HG02759 (cell line): ENCODE measurements around the gene PRKCZ.
A peak's percentile ranks its signal among the peaks of the same experiment; 100 is the strongest.

Experiments
- ATAC-seq: cut with Tn5 transposase; IDR thresholded peaks from one replicate; pipeline ENCODE4 v1.9.1; 2021; ENCODE audit warnings: mild to moderate bottlenecking, moderate library complexity; ENCODE audit not compliant: unreplicated experiment

Gene PRKCZ

GRCh38 chr1:2049718-2050431 lies at the start of gene PRKCZ:
Gene PRKCZ, plus strand, starts transcription at chr1:2050411. Its CDS starts 220 bp downstream, at chr1:2050631.
- ATAC-seq, result peak; percentile 69

GRCh38 chr1:2000432-2000831 lies 49.8 kb upstream of the PRKCZ start:
- ATAC-seq, result no peak

GRCh38 chr1:2000850-2001249 lies 49.4 kb upstream of the PRKCZ start:
- ATAC-seq, result no peak

- no peak for ATAC-seq
Observed at GRCh38 chr1:2001773-2002411, 48.3 kb upstream of the PRKCZ start.

GRCh38 chr1:2003541-2004131 lies 46.6 kb upstream of the PRKCZ start, which contains the start of gene CFAP74:
Gene CFAP74, minus strand, starts transcription at chr1:2003786. Its CDS starts 12,830 bp downstream, at chr1:1990956.
- no peak for ATAC-seq

- no peak for ATAC-seq
Observed at GRCh38 chr1:2004856-2005255, 45.4 kb upstream of the PRKCZ start.

- ATAC-seq, result no peak
Observed at GRCh38 chr1:2009101-2010053, 40.8 kb upstream of the PRKCZ start.

GRCh38 chr1:2014181-2014580 lies 36.0 kb upstream of the PRKCZ start:
- ATAC-seq, result no peak

- ATAC-seq, result no peak
Observed at GRCh38 chr1:2014741-2015735, 35.2 kb upstream of the PRKCZ start.

GRCh38 chr1:2016123-2016522 lies 34.1 kb upstream of the PRKCZ start:
- no peak for ATAC-seq

GRCh38 chr1:2018217-2019171 lies 31.7 kb upstream of the PRKCZ start:
- no peak for ATAC-seq

GRCh38 chr1:2019172-2019543 lies 31.1 kb upstream of the PRKCZ start, which contains the start of gene GABRD:
Gene GABRD, plus strand, starts transcription at chr1:2019345. Its CDS starts 79 bp downstream, at chr1:2019424.
- no peak for ATAC-seq

- ATAC-seq, result no peak
Observed at GRCh38 chr1:2019571-2020309, 30.5 kb upstream of the PRKCZ start.

- no peak for ATAC-seq
Observed at GRCh38 chr1:2020310-2020655, 29.9 kb upstream of the PRKCZ start.

GRCh38 chr1:2021550-2021949 lies 28.7 kb upstream of the PRKCZ start:
- ATAC-seq, result no peak

GRCh38 chr1:2022063-2022770 lies 28.0 kb upstream of the PRKCZ start:
- no peak for ATAC-seq

GRCh38 chr1:2023187-2023586 lies 27.0 kb upstream of the PRKCZ start:
- ATAC-seq, result no peak
